Left cardiac atrium (tissue), 4 donors: ENCODE measurements around the gene FRK. TPM values are rescaled to one million over a fixed set of nuclear protein-coding genes. Genes with fewer than 3 reads are reported as not detected.
"Not testable (repeated sequence)": the region's sequence is repeated elsewhere in the genome, so short reads cannot be mapped to it uniquely, and the experiment has no call there.

Source experiments
- ATAC-seq, 2 donors: fragments of 200-7000 bp; cut with Tn5 transposase; one replicate each; pipeline ENCODE4 v1.9.1; 2020; ENCODE audit warnings: mild to moderate bottlenecking in 2 of 2, moderate library complexity in 2 of 2
- DNase-seq: peaks from one replicate; pipeline ENCODE4 v3.0.0-alpha.2; 2020
- intact Hi-C, 2 donors: fragments of 100-400 bp; cut with DNase I; formaldehyde crosslinking; loops; one replicate each; pipeline versions ENCODE4 v1.14.1 to v1.15.1; 2022 to 2023
- total RNA-seq, 2 donors: library from RNA; stranded (reverse); fragmentation: NEBNext Ultra II Directional; extraction: Animal tissue kit (Norgen Biotek cat#: 25700); gene quantifications; one replicate each; pipeline ENCODE4 v1.2.1, GENCODE V29; 2021
- donor health status: DM: no; HTN: yes; CAD: no.
- donor health status: DM: no; HTN: yes; CAD: no; lungs with severe emphysema.
- donor health status: DM: yes; HTN: yes; CAD: no.
- donor health status: Dilated cardiomyopathy.

Gene FRK
- total RNA-seq, 2 donors from 2014 or later: 4.0 to 4.8 TPM

GRCh38 chr6:115971785-115972184 lies 88.9 kb downstream of the FRK start:
- ATAC-seq (peak in 1 of 2 donors; percentile 15), DNase-seq (no peak)
- intact Hi-C loops: no loop called here

- ATAC-seq (peak in 1 of 2 donors; percentile 24), DNase-seq (no peak)
- intact Hi-C loops: no loop called here
Observed at GRCh38 chr6:115969930-115970273, 90.8 kb downstream of the FRK start.

GRCh38 chr6:115969207-115969929 lies 91.3 kb downstream of the FRK start:
- ATAC-seq (peak; percentile 19 to 70), DNase-seq (no peak)
- intact Hi-C loops: no loop called here

GRCh38 chr6:115960286-115960685 lies 100.4 kb downstream of the FRK start:
- ATAC-seq, intact Hi-C loops: not testable (repeated sequence)

GRCh38 chr6:115958958-115959357 lies 101.7 kb downstream of the FRK start:
- ATAC-seq (no peak), DNase-seq (no peak)
- intact Hi-C loops: no loop called here

More at GRCh38 chr6:115960286-115960685, 100.4 kb downstream of the FRK start:
- not testable (repeated sequence) for DNase-seq

- intact Hi-C loops: no loop called here
- DNase-seq (no peak), ATAC-seq (no peak)
Observed at GRCh38 chr6:115954740-115955139, 106.0 kb downstream of the FRK start.

GRCh38 chr6:115948751-115949150 lies 111.9 kb downstream of the FRK start:
- DNase-seq: no peak
- intact Hi-C loops: no loop called here
- no peak for ATAC-seq

- ATAC-seq: no peak
- no peak for DNase-seq
- intact Hi-C loops: no loop called here
Observed at GRCh38 chr6:115947966-115948541, 112.6 kb downstream of the FRK start.

- ATAC-seq (no peak), DNase-seq (no peak)
- intact Hi-C loops: no loop called here
Observed at GRCh38 chr6:115945812-115946211, 114.9 kb downstream of the FRK start.

GRCh38 chr6:115945306-115945705 lies 115.4 kb downstream of the FRK start:
- ATAC-seq (no peak), DNase-seq (no peak)
- intact Hi-C loops: no loop called here

GRCh38 chr6:115944829-115945228 lies 115.9 kb downstream of the FRK start:
- intact Hi-C loops, DNase-seq, ATAC-seq: not testable (repeated sequence)

GRCh38 chr6:115937502-115937901 lies 123.2 kb downstream of the FRK start:
- ATAC-seq, intact Hi-C loops, DNase-seq: not testable (repeated sequence)

- ATAC-seq (no peak), DNase-seq (no peak)
- intact Hi-C loops: no loop called here
Observed at GRCh38 chr6:115935361-115935760, 125.3 kb downstream of the FRK start.

GRCh38 chr6:115934829-115935228 lies 125.9 kb downstream of the FRK start:
- no peak for ATAC-seq
- DNase-seq: no peak
- intact Hi-C loops: no loop called here

- DNase-seq (no peak), ATAC-seq (no peak)
- intact Hi-C loops: no loop called here
Observed at GRCh38 chr6:115934145-115934544, 126.5 kb downstream of the FRK start.

- intact Hi-C loops: no loop called here
- no peak for ATAC-seq
Observed at GRCh38 chr6:115932481-115932880, 128.2 kb downstream of the FRK start.

GRCh38 chr6:115928000-115928399 lies 132.7 kb downstream of the FRK start:
- intact Hi-C loops, ATAC-seq, DNase-seq: not testable (repeated sequence)

More at GRCh38 chr6:115932481-115932880, 128.2 kb downstream of the FRK start:
- no peak for DNase-seq

GRCh38 chr6:115922971-115923370 lies 137.7 kb downstream of the FRK start:
- intact Hi-C loops: no loop called here
- DNase-seq: no peak
- peak in 1 of 2 donors; percentile 27 for ATAC-seq

- intact Hi-C loops: no loop called here
- ATAC-seq (no peak), DNase-seq (no peak)
Observed at GRCh38 chr6:115914098-115914497, 146.6 kb downstream of the FRK start.

- ATAC-seq (no peak), DNase-seq (no peak)
- intact Hi-C loops: no loop called here
Observed at GRCh38 chr6:115909923-115910546, 150.7 kb downstream of the FRK start.
